Calu3 (cell line): ENCODE measurements around the gene OR5AL1. TPM values are rescaled to one million over a fixed set of nuclear protein-coding genes. Genes with fewer than 3 reads are reported as not detected.

ENCODE experiments used
- BruUV-seq: library from RNA; stranded (reverse); fragments of 400-500 nt; replicated peaks from 2 replicates; lab custom pipeline; 2021; lab: Mats Ljungman, UMichigan
- CTCF ChIA-PET: fragments of 300-600 bp; sonication (Branson Sonifier 250); formaldehyde crosslinking; loops from one replicate; lab custom pipeline; 2022; ENCODE audit warnings: antibody characterized with exemption; lab: Charles Lee
- DNase-seq: peaks from one replicate; pipeline ENCODE4 v3.0.0; 2022
- H3K27ac Mint-ChIP-seq: one replicate; pipeline ENCODE4 v1.8.0; 2022; ENCODE audit warnings: mixed read lengths; ENCODE audit not compliant: unreplicated experiment
- H3K27me3 Mint-ChIP-seq: one replicate; pipeline ENCODE4 v1.8.0; 2022; ENCODE audit warnings: mixed read lengths; ENCODE audit not compliant: unreplicated experiment
- H3K36me3 Mint-ChIP-seq: one replicate; pipeline ENCODE4 v1.8.0; 2022; ENCODE audit warnings: mild to moderate bottlenecking, moderate library complexity, mixed read lengths; ENCODE audit not compliant: insufficient read depth, unreplicated experiment
- H3K4me1 Mint-ChIP-seq: one replicate; pipeline ENCODE4 v1.8.0; 2022; ENCODE audit warnings: mild to moderate bottlenecking, low read depth, mixed read lengths; ENCODE audit not compliant: unreplicated experiment
- H3K4me3 Mint-ChIP-seq: one replicate; pipeline ENCODE4 v1.8.0; 2022; ENCODE audit warnings: mild to moderate bottlenecking, low read depth, moderate library complexity, mixed read lengths; ENCODE audit not compliant: unreplicated experiment
- H3K9me3 Mint-ChIP-seq: one replicate; pipeline ENCODE4 v1.8.0; 2022; ENCODE audit warnings: low read depth, mixed read lengths; ENCODE audit not compliant: unreplicated experiment
- intact Hi-C: fragments of 100-400 bp; cut with micrococcal nuclease; formaldehyde crosslinking; loops from one replicate; pipeline ENCODE4 v1.10.0; 2022; ENCODE audit not compliant: unreplicated experiment
- total RNA-seq: library from RNA; stranded (reverse); gene quantifications from 2 replicates; pipeline ENCODE4 v1.2.3, GENCODE V29; 2022
- TF ChIP-seq, protein P1 (sequence below): fragments of 200-600 bp; IDR thresholded peaks from one replicate; pipeline ENCODE4 v1.8.0; 2022; ENCODE audit warnings: antibody characterized with exemption; ENCODE audit not compliant: unreplicated experiment

OR5AL1 gene
- total RNA-seq, 1 experiment from 2014 or later = not detected

DNA sequence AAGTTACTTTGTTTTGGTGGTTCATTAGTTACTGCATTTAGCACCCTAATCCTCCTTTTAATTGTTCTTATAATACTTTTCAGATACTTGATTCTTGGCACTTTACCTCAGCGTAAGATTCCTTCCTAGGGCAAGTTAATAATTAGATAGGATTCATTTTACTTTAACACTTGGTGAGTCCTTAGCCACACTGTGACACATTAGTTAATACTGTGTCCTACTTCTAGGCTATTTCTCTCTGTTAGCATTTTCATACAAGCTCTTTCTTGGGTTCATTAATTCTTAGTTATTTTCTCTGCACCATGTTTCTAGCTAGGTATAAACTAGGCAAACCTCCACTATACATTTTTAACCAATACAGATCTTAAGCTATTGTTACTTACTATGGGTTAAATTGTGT, 44.6 kb downstream of the OR5AL1 start:
- no peaks in the 10 kb centered on the region for H3K36me3 Mint-ChIP-seq
- H3K9me3 Mint-ChIP-seq = peaks cover 7% of the 10 kb centered on the region
- no peaks in the 10 kb centered on the region for H3K4me1 Mint-ChIP-seq
- CTCF ChIA-PET = no interaction called here
- H3K27ac Mint-ChIP-seq = no peak overlapping the region
- intact Hi-C loops = no loop called here
- BruUV-seq = no TSS peak
- no peak overlapping the region for H3K4me3 Mint-ChIP-seq
- TF ChIP-seq, protein P1, sequence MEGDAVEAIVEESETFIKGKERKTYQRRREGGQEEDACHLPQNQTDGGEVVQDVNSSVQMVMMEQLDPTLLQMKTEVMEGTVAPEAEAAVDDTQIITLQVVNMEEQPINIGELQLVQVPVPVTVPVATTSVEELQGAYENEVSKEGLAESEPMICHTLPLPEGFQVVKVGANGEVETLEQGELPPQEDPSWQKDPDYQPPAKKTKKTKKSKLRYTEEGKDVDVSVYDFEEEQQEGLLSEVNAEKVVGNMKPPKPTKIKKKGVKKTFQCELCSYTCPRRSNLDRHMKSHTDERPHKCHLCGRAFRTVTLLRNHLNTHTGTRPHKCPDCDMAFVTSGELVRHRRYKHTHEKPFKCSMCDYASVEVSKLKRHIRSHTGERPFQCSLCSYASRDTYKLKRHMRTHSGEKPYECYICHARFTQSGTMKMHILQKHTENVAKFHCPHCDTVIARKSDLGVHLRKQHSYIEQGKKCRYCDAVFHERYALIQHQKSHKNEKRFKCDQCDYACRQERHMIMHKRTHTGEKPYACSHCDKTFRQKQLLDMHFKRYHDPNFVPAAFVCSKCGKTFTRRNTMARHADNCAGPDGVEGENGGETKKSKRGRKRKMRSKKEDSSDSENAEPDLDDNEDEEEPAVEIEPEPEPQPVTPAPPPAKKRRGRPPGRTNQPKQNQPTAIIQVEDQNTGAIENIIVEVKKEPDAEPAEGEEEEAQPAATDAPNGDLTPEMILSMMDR = no peak
- DNase-seq = no peak
- no peaks in the 10 kb centered on the region for H3K27me3 Mint-ChIP-seq

Other genes with a start within 250 kb of the OR5AL1 start
- gene OR5J2, start 236.1 kb upstream of the OR5AL1 start, total RNA-seq = not detected in 2 replicates
- gene OR5T2, start 178.4 kb upstream of the OR5AL1 start, total RNA-seq = not detected in 2 replicates
- not detected in 2 replicates for gene OR5T3, start 160.4 kb upstream of the OR5AL1 start, total RNA-seq
- not detected in 2 replicates for gene OR5T1, start 138.5 kb upstream of the OR5AL1 start, total RNA-seq
- not detected in 2 replicates for gene OR8H1, start 120.4 kb upstream of the OR5AL1 start, total RNA-seq
- not detected in 2 replicates for gene OR8K3, start 97.6 kb upstream of the OR5AL1 start, total RNA-seq
- gene OR8K1, start 66.7 kb upstream of the OR5AL1 start, total RNA-seq = not detected in 2 replicates
- not detected in 2 replicates for gene OR8J1, start 58.4 kb upstream of the OR5AL1 start, total RNA-seq
- not detected in 2 replicates for gene OR8U1, start 37.1 kb upstream of the OR5AL1 start, total RNA-seq
- not detected in 2 replicates for gene OR5M3, start 60.7 kb downstream of the OR5AL1 start, total RNA-seq
- gene OR5M8, start 78.7 kb downstream of the OR5AL1 start, total RNA-seq = not detected in 2 replicates
- gene OR5M11, start 130.6 kb downstream of the OR5AL1 start, total RNA-seq = not detected in 2 replicates
- gene OR5M10, start 165.0 kb downstream of the OR5AL1 start, total RNA-seq = not detected in 2 replicates
- not detected in 2 replicates for gene OR5M1, start 202.2 kb downstream of the OR5AL1 start, total RNA-seq
- gene OR5AP2, start 229.7 kb downstream of the OR5AL1 start, total RNA-seq = not detected in 2 replicates